Hematopoietic multipotent progenitor cell treated with erythropoietin and hydrocortisone succinate and interleukin-3 and kit ligand, for 15 days (in vitro differentiated cells): ENCODE data around the gene SLC2A1.

ENCODE experiments used
- DNase-seq: peaks from one replicate; pipeline ENCODE4 v3.0.0-alpha.2; 2015; ENCODE audit warnings: low spot score

Gene SLC2A1

DNA sequence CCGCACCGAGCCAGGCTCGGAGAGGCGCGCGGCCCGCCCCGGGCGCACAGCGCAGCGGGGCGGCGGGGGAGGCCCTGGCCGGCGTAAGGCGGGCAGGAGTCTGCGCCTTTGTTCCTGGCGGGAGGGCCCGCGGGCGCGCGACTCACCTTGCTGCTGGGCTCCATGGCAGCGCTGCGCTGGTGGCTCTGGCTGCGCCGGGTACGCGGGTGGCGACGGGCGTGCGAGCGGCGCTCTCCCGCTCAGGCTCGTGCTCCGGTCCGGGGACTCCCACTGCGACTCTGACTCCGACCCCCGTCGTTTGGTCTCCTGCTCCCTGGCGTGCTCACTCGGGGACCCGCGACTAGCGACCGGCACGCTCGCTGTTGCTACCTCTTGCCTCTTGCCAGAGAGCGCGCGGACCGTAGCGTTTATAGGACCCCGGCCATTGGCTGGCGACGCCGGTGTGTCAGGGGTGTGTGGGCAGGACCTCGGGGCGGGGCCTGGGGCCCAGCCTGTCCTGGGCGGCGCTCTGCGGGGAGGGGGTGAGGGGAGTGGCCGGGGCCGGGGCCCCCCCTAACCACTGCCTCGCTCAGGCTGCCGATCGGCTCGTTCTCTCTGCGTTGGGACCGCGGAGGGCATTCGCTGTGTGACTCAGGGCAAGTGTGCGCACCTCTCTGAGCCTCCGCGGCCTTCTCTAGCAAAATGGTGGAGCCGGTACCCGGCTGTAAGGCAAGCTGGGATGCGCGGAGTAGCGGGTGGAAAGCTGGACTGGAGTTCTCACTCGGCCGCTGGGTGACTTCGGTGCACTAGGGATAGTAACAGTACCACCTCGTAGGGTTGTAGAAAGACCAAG, at the start of gene SLC2A1:
SLC2A1 (minus strand) TSS at position 381 of the 832 bp plus-strand sequence; CDS start at position 164, 217 bp downstream.
- peak; percentile 98 for DNase-seq

DNA sequence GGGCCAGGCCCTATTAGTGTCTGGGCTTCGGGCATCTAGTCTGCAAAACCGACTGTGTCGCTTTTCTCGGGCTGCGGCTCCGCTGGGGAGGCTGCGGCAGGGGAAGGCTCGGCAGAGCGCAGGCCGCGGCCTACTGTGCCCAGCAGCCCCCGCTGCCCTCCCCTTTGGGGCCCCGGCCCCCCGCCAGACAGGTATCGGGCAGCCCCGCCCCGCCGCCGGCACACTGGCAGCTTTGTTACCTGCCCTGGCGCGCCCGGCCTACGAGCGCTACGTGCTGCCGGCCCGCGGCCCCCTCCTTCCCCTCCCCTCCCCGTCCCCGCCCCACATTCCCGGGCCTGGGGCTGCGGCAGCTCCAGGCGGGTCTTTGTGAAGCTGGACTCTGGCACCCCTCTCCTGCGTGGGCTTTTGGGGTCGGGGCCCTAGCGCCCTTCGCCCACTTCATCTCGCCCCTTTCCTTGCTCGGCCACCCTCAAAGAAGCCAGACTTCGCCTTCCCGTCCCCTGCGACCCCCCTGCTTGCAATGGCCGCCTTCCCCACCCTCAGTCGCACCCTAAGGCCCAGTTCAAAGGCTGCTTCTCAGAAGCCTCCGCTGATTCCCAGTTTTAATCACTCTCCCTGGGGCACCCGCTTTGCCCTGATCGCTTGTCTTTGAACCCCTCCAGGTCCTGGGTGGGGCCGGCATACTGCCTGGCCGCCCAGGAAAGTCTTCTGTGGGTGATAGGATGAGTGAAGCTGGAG, 48.9 kb upstream of the SLC2A1 start:
- DNase-seq: no peak

DNA sequence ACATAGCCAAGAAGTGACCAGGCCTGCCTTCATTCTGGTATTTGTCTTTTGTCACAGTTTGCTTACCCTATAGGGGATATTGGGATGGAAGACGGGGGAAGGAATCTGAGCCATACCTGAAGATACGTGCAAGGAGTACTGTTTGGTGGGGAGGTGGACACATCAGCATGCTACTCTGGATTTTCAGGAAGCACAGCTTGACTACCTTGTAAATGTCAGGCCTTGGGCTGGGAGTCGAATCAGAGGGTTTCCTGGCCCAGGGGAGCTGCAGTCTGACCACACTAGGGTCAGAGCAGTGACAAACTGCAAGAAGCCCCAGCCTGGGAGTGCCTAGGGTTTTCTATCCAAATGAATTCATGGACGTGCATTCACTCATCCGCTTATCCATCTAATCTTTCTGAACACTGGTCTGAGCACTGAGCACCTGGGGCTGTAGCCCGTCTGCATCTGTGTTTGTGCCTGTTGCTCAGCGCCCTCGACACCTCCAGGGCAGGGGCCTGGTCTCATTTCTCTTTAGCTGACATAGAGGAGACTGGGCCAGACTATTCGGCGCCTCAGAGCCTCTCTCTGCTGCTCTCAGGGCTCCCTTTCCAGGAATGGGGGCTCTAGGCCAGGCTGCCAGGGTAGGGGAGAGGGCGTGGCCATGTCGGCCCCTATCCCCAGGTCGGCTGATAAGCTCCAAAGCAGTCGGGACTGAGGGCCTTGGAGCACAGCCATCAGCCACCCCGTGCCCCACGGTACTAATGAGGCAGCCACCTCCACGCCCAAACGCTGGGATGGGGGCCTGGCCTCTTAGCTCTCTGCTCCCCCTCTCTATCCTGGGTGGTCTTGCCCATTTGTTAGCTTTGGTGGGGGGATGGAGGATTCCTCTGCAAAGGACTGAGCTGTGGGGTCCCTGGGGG, 47.0 kb upstream of the SLC2A1 start:
- peak; percentile 33 for DNase-seq

DNA sequence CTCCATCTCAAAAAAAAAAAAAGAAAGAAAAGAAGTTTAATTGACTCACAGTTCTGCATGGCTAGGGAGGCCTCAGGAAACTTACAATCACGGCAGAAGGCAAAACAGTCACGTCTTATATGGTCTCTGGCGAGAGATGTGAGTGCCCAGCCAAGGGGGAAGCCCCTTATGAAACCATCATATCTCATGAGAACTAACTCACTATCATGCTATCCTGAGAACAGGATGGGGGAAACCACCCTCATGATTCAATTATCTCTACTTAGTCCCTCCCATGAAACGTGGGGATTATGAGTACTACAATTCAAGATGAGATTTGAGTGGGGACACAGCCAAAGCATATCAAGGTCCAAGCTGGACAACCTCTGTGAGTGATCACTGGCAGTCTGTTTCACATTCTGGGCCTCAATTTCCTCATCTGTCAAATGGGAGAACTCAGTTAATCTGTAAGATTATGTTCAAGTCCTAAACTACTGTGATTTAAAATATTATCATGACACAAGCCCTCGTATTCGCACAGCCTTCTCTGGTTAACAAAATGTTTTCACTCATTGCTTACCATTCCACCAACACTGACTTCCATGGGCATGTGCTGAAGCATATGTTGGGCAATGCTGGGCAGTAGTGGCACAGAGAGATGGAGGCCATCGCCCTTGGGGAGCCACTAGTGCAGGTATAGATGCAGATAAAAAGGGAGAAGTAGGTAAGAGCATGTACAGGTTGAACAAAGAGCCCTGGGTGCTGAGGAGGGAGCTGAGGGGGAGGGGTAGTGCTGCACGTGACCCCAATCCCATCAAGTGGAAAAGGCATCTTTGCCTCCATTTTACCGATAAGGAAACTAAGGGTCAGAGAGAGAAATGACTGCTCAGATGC, 46.2 kb upstream of the SLC2A1 start:
- no peak for DNase-seq

DNA sequence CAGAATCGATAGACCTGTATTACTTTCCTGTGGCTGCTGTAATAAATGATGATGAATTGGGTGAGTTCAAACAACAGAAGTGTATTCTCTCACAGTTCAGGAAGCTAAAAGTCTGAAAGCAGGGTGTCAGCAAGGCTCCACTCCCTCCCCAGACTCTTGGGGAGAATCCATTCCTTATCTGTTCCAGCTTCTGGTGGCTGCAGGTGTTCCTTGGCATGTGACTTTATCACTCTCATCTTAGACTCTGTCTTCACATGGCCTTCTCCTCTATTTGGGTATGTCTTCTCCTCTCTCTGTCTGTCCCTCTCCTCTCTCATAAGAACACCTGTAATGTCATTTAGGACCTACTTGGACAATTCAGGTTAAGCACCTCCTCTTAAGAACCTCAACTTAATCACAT, 44.1 kb upstream of the SLC2A1 start:
- no peak for DNase-seq

DNA sequence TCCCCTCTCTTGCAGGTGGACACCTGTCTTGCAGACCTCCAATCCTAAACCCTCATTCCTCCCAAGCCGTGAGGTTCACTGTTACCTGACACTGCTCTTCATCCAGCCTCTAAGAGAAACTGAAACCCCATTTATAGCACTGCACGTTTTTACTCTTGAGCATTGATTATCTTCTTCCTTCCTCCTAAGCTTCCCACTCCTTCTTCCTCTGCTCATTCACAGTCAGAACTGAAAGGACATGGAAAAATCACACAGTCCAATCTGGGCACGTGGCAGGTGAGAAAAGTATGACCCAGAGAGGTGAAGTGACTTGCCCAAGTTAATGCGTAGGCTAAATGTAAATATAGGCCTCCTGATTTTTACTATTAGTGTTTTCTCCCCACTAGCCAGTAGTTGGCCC, 43.4 kb upstream of the SLC2A1 start:
- DNase-seq: no peak

DNA sequence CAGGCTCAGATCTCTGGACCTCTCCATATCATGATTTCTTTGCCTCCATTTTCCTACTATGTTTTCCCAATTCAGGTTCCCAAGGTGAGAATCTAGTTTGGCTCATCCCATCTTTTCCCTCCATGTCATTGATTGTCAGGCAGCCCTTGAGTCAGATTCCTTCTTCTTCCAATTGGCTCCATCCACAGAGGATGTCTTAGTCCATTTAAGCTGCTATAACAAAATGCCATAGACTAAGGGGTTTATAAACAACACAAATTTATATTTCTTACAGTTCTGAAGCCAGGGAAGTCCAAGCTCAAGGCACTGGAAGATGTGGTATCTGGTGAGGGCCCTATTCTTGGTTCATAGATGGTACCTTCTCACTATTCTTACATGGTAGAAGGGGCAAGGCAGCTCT, 42.8 kb upstream of the SLC2A1 start:
- DNase-seq: no peak

DNA sequence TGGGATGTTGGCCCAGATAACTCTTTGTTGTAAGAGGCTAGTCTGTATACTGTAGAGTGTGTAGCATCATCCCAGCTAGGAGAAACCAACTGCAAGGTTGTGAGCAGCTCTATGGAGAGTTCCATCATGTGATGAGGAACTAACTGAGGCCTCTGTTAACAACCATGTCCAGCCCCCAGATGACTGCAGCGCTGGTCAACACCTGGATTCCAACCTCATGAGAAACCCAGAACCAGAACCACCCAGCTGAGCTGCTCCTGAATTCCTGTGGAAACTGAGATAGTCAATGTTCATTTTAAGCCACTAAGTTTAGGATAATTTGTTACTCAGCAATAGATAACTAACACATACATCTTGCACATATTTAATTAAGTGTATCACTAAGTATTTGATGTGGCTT, 41.6 kb upstream of the SLC2A1 start:
- no peak for DNase-seq

DNA sequence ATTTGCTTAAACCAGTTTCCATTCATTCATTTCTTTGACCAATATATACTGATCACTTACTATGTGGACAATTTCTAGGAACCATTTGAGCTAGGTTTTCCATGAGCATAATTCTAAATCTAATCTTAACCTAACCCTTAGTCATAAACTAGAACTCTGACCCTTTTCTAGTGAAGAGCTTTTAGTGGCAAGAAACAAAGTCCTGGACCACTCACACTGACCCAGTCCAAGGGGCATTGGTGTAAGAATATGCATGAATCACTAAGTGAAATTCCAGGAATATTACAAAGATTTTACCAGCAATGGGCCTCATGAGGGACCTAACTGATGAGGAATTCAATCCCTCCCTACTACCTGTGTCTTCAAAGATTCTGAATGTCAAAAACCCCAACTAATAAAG, 40.6 kb upstream of the SLC2A1 start:
- DNase-seq: no peak

DNA sequence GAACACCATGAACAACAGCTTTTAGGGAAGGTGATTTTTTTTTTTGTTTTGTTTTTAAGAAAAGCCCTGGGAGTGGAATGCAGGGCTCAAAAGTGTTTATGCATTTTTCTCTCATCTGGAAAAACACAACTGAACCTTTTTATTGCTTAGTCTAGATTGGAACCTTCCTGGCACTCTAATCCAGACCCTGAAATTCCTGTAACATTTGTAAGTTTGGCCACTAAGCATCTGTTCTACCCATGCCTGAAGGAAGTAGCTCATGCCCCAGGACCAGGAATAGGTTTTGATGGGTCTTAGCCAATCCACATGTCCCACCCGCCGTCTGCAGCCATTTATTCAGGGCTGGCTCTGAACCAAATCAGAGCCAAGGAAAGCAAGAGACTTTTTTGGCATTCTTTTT, 39.7 kb upstream of the SLC2A1 start:
- DNase-seq: no peak

DNA sequence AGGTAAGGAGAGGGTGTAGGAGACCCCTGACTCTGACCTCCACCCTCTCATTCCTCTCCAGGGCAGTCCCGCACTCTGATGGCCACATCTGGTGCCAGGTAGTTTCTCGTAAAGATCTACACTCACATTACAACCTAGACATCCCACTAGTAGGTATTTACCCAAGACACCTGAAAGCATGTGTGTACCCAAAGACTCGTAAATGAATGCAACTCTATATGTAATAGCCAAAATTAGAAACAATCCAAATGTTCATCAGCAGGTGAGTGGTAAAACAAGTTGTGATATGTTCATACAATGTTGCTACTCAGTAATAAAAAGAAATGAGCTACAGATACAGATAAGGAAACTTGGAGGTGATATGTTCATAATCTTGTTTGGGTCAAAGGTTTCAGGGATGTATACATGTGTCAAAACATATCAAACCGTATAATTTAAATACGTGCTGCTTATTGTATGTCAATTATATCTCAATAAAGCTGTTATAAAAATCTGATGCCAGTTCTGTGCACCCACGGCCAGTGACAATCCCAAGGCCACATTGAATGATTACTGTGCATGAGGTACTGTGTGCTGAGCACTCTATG, 37.8 kb upstream of the SLC2A1 start:
- no peak for DNase-seq

DNA sequence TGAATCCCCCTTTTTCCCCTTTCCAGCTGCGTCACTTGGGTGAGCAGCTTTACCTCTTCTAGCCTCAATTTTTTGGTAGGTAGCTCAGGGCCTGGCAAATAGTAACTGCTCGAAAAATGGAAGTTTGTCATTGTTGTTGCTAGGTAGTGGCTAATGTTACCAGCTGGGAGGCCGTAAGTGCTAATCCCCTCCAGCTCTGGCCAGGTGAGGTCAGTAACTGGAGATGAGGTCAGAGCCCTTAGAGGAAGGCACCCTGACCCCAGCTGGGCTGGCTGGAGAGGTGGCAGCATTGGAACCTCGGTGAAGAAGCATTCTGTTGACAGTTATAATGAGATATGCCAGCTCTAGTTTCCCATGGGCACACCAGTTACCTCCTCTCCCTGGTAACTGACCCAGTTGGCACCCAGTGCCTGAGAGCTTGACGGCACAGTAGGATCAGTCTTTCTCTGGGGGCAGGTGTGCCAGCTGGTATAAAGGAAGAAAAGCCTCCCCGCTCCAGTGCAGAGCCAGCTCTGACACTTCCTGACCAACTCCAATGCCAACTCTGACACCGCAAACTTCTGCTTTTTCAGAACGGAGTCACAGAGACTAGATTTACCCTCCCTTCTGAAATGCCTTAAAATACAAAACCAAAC, 35.0 kb upstream of the SLC2A1 start:
- DNase-seq: no peak

DNA sequence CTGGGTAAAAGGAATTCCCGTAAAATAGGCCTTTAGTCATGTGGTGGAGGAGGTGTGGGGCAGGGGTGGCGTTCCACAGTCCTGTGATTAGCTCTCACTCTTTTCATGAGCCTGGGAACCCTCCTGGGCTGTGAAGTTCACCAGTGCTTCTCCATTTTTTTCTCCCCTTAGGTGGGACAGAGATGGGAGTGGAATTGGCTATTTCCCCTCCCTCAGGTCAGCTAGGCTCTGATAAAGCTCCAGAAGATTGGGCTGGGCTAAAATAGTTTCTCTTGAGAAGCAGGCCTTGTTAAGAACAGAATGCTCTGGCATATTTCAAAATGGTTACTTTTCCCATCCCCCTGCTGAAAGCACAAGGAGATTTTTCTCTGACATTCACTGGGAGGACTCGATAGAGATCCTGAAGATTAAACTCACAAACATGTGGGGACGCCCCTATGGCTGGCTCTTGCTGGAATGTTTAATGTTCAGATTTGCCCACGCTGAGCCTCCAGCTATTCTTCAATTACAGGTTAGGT, 33.4 kb upstream of the SLC2A1 start:
- no peak for DNase-seq

DNA sequence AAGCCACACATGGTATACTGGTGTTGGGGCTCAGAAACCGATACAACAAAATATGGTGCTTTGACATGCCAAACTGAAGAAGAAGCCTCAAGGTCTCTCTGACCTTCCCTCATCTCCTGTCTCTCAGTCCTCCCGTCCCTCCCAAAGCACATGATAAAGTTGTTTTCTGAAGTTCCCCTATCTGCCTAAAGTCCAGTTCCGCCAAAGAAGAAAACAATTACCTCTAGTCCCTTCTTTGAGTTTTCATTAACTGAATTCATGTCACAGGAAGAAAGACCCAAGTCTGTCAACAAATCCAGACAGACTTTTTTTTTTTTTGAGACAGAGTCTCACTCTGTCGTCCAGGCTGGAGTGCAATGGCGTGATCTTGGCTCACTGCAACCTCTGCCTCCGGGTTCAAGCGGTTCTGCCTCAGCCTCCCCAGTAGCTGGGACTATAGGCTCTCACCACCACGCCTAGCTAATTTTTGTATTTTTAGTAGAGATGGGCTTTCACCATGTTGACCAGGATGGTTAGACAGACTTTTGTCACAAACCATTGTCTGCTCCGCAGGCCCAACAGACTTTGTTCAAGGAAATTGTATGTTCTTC, 32.2 kb upstream of the SLC2A1 start:
- DNase-seq: no peak

DNA sequence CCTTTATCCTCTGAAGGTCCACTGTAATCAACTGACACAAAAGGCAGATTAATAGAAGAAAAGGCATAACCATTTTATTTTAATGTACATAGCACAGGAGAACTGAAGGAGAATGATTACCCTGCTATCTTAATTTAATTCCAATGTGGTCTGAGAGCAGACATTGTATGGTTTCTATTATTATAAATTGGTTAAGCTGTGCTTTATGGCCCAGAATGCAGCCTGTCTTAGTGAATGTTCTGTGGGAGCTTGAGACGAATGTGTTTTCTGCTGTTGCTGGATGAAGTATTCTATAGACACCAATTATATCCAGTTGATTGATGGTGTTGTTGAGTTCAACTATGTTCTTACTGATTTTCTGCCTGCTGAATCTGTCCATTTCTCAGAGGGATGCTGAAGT, 25.0 kb upstream of the SLC2A1 start:
- DNase-seq: no peak

DNA sequence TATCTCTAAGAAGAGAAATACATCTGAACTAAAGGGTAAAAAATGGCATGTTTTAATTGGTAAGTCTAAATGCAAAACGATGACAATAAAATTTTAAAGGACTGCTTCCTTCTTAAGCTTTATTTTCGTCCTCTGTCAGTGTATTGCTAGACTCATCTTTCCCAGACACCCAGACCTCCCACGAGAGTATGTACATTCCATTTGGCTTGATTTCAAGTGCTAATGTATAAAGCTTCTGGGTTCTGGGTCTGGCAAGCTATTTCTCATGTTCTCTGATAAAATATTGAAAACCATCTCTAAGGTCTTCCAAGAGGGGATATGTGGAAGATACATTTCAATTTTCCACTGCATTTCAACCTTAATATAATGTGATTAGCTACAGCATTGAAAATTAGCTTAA, 24.6 kb upstream of the SLC2A1 start:
- no peak for DNase-seq

DNA sequence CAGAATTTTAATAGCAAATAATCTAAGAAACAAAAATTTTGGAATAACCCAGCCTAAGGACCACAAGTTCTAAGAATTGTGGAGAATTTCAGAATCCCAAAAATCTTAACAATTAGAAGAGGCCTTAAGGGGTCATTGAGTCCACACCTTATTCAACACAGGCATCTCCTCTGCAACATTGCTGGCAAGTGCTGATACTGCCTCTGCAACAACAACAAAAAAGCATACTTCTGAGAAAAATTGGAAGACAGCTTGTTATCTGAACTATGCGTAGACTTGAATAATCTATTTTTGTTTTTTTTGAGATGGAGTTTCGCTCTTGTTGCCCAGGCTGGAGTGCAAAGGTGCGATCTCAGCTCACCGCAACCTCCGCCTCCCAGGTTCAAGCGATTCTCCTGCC, 24.0 kb upstream of the SLC2A1 start:
- no peak for DNase-seq

DNA sequence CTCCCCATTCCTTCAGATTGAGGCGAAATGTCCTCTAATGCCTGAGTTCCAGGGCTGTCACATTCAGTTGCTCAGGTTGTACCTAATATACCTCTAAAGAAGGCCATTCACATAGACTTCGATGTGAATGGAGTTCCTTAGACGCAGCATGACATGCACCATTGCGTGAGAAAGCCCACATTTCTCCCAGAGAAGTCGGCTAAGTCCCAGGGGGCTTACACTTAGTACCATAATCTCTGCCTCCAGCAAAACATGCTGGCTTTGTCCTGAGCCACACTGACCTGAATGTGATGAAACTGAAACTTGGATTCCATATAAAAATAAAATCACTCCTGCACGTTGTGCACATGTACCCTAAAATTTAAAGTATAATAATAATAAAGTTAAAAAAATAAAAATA, 23.2 kb upstream of the SLC2A1 start:
- DNase-seq: no peak

DNA sequence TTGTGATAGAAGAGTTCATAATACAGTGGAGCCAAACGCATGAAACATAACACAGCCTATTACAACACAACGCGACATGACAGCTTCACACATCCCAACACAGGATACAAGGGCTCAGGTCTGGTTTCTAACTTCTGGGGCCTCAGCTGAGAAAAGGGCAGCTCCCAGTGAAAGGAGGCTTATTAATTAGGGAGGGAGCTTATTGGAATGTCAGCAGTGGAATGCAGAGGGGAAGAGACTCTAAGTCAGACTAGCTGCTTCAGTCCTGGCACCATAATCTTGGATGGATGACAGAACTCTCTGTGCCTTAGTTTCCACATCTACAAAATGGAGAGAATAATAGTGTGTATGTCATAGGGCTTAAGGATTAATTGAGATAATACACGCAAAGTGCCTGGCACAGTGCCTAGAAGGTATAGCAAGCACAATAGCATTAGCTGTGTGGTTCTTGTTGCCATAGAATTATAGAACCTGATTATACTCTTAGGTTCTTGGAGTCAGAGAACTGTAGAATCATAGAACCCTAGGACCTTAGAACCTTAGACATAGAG, 22.7 kb upstream of the SLC2A1 start:
- no peak for DNase-seq
